ENCODE measurements around the gene RPS6KB2. TPM values are rescaled to one million over a fixed set of nuclear protein-coding genes. Genes with fewer than 3 reads are reported as not detected.
"Not testable (repeated sequence)": the region's sequence is repeated elsewhere in the genome, so short reads cannot be mapped to it uniquely, and the experiment has no call there.

The RPS6KB2 gene
- polyA plus RNA-seq, 6 donors from 2014 or later, result 37.9 to 54.7 (median 50.0) TPM

DNA sequence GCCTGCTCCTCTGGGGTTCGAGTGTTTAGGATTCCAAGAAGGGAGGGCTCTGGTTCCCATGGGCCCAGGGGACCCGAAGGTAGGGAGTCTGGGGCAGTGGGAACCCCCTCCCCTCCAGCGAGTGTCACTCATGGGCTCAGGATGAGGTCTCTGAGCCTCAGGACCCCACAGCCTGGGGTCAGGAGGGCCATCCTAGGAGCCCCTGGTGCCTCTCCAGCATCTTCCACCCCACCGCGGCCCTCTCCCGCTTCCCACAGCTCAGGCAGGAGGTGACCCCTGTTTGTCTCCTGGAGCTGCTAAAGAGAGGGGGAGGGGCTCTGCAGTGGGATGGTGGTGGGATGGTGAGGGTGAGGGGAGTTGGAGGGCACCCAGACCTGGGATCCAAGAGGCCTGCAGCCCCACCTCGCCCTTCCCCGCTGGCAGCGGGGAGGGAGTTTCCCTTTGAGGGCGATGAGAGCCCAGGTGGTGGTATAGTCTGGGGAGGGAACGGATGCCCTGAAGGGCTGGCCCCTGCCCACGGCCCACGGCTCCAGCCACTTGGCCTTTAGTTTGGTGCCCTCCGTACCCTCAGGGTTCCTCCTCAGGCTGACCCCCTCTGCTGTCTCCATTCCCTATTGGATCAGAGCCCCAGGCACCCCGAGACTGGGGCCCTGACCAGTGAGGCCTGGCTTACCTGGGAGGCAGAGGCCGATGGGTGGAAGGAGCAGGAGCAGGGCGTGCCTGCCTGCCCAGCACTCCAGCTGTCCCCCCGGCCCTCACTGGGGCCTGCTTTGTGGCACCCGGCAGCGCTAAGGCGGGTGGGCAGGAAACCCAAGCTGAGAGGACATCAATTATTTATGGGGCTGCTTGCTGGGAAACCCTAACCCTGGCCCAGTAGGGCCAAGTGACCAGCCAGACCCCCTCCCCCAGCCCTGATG lies 25.8 kb downstream of the RPS6KB2 start:
- Mint-ChIP-seq H3K4me1 (peaks cover 30 to 59% (median 54%) of the 10 kb centered on the region in 3 donors), H3K27me3 (no peaks in the 10 kb centered on the region), H3K4me3 (no peak overlapping the region), H3K27ac (peak overlapping the region in 1 of 6 donors; percentile 84), H3K9me3 (no peaks in the 10 kb centered on the region), H3K36me3 (no peaks in the 10 kb centered on the region)
- DNase-seq, result no peak
- no peak for ATAC-seq (ENCODE audit: low read depth in 2 of 2)

GRCh38 chr11:67455054-67455453 lies 26.8 kb downstream of the RPS6KB2 start, which contains the start of gene CABP4:
TSS of gene CABP4 (plus strand) at chr11:67455354. CDS start at chr11:67455424, 70 bp downstream.
- Mint-ChIP-seq H3K27me3 (no peaks in the 10 kb centered on the region), H3K36me3 (peaks cover 0 to 2% of the 10 kb centered on the region in 2 donors), H3K9me3 (no peaks in the 10 kb centered on the region), H3K4me3 (peak within 1 kb of the TSS in 1 of 8 donors; percentile 57), H3K27ac (peak within 1 kb of the TSS in 3 of 6 donors; percentile 39 to 84 (median 76)), H3K4me1 (peaks cover 32 to 59% (median 54%) of the 10 kb centered on the region in 3 donors)
- DNase-seq, result no peak
- ATAC-seq (ENCODE audit: low read depth in 2 of 2), result no peak

GRCh38 chr11:67456068-67456705 lies 27.9 kb downstream of the RPS6KB2 start:
- no peak for DNase-seq
- no peak overlapping the region for H3K4me3 Mint-ChIP-seq
- H3K9me3 Mint-ChIP-seq, result no peaks in the 10 kb centered on the region
- peak overlapping the region in 1 of 6 donors; percentile 89 for H3K27ac Mint-ChIP-seq
- peaks cover 0 to 7% of the 10 kb centered on the region in 2 donors for H3K36me3 Mint-ChIP-seq
- ATAC-seq (ENCODE audit: low read depth in 2 of 2), result no peak
- peaks cover 40 to 61% (median 58%) of the 10 kb centered on the region in 3 donors for H3K4me1 Mint-ChIP-seq
- no peaks in the 10 kb centered on the region for H3K27me3 Mint-ChIP-seq

GRCh38 chr11:67457453-67457852 lies 29.2 kb downstream of the RPS6KB2 start:
- peak overlapping the region; percentile 54 to 93 (median 87) for H3K27ac Mint-ChIP-seq
- no peaks in the 10 kb centered on the region for H3K9me3 Mint-ChIP-seq
- H3K36me3 Mint-ChIP-seq, result peaks cover 0 to 7% of the 10 kb centered on the region in 2 donors
- no peaks in the 10 kb centered on the region for H3K27me3 Mint-ChIP-seq
- ATAC-seq (ENCODE audit: low read depth in 2 of 2) (no peak), DNase-seq (no peak)
- peaks cover 37 to 55% (median 53%) of the 10 kb centered on the region in 3 donors for H3K4me1 Mint-ChIP-seq
- H3K4me3 Mint-ChIP-seq, result peak overlapping the region in 6 of 8 donors; percentile 48 to 85 (median 60)

- peak overlapping the region in 5 of 6 donors; percentile 10 to 98 (median 83) for H3K27ac Mint-ChIP-seq
- no peaks in the 10 kb centered on the region for H3K27me3 Mint-ChIP-seq
- peaks cover 0 to 7% of the 10 kb centered on the region in 2 donors for H3K36me3 Mint-ChIP-seq
- peak overlapping the region in 3 of 8 donors; percentile 59 to 79 (median 61) for H3K4me3 Mint-ChIP-seq
- peaks cover 37 to 60% (median 59%) of the 10 kb centered on the region in 3 donors for H3K4me1 Mint-ChIP-seq
- no peak for DNase-seq
- no peak for ATAC-seq (ENCODE audit: low read depth in 2 of 2)
- no peaks in the 10 kb centered on the region for H3K9me3 Mint-ChIP-seq
Measured at GRCh38 chr11:67458266-67458665, 30.0 kb downstream of the RPS6KB2 start.

DNA sequence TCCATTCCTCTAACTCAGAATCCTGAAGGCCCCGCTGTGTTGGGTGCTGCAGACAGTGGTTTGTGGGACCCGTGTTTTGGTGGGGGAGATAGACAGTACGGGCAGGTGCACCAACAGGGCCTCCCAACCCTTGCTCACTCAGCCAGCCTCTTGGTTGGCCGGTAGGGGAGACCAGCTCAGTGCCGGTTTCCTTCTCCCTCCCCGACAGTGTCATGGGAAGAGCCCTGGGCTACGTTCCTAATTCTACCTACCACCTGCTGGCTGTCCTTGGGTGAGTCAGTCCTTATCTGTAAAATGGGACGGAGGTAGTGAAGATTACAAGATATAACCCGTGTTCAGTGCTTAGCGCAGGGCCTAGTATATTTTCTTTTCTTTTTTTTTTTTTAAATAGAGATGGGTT lies 34.9 kb downstream of the RPS6KB2 start:
- peaks cover 43 to 74% (median 69%) of the 10 kb centered on the region in 3 donors for H3K4me1 Mint-ChIP-seq
- no peaks in the 10 kb centered on the region for H3K9me3 Mint-ChIP-seq
- H3K4me3 Mint-ChIP-seq, result peak overlapping the region; percentile 35 to 91 (median 65)
- H3K27me3 Mint-ChIP-seq, result no peaks in the 10 kb centered on the region
- peaks cover 0 to 7% of the 10 kb centered on the region in 2 donors for H3K36me3 Mint-ChIP-seq
- ATAC-seq (ENCODE audit: low read depth in 2 of 2), result no peak
- DNase-seq, result no peak
- peak overlapping the region in 5 of 6 donors; percentile 11 to 95 (median 62) for H3K27ac Mint-ChIP-seq

- Mint-ChIP-seq H3K36me3 (peaks cover 0 to 7% of the 10 kb centered on the region in 2 donors), H3K9me3 (no peaks in the 10 kb centered on the region), H3K4me1 (peaks cover 43 to 71% (median 69%) of the 10 kb centered on the region in 3 donors), H3K27ac (peak overlapping the region in 5 of 6 donors; percentile 11 to 95 (median 91)), H3K4me3 (peak overlapping the region; percentile 88 to 95 (median 92)), H3K27me3 (no peaks in the 10 kb centered on the region)
- DNase-seq (no peak), ATAC-seq (ENCODE audit: low read depth in 2 of 2) (no peak)
Measured at GRCh38 chr11:67463680-67464410, 35.6 kb downstream of the RPS6KB2 start.

- peak overlapping the region; percentile 82 to 95 (median 93) for H3K27ac Mint-ChIP-seq
- H3K4me3 Mint-ChIP-seq, result peak overlapping the region; percentile 88 to 95 (median 92)
- peak; percentile 64 to 69 for ATAC-seq (ENCODE audit: low read depth in 2 of 2)
- H3K27me3 Mint-ChIP-seq, result no peaks in the 10 kb centered on the region
- peaks cover 38 to 67% (median 61%) of the 10 kb centered on the region in 3 donors for H3K4me1 Mint-ChIP-seq
- peaks cover 0 to 7% of the 10 kb centered on the region in 2 donors for H3K36me3 Mint-ChIP-seq
- no peaks in the 10 kb centered on the region for H3K9me3 Mint-ChIP-seq
- DNase-seq, result peak; percentile 91
Measured at GRCh38 chr11:67464411-67465188, 36.3 kb downstream of the RPS6KB2 start.

- H3K9me3 Mint-ChIP-seq, result no peaks in the 10 kb centered on the region
Measured at GRCh38 chr11:67465189-67465510, 36.9 kb downstream of the RPS6KB2 start.

DNA sequence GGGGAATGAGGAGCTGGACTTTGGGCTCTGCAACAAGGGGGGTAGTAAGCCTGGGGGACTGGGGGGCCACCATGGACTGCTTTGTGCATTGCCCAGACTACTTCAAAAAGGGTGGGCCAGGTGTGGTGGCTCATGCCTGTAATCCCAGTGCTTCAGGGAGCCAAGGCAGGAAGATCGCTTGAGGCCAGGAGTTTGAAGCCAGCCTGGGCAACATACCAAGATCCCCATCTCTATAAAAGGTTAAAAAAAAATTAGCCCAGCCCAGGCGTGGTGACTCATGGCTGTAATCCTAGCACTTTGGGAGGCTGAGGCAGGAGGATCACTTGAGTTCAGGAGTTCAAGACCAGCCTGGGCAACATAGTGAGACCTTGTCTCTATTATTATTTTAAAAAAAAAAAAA lies 37.2 kb downstream of the RPS6KB2 start:
- Mint-ChIP-seq H3K4me1 (peaks cover 32 to 67% (median 55%) of the 10 kb centered on the region in 3 donors), H3K4me3 (peak overlapping the region; percentile 88 to 95 (median 92)), H3K27ac (peak overlapping the region; percentile 32 to 94 (median 78))
- H3K36me3 Mint-ChIP-seq; ATAC-seq (ENCODE audit: low read depth in 2 of 2); H3K27me3 Mint-ChIP-seq; H3K9me3 Mint-ChIP-seq; DNase-seq: not testable (repeated sequence)

More at GRCh38 chr11:67465189-67465510, 36.9 kb downstream of the RPS6KB2 start:
- peak overlapping the region; percentile 15 to 94 (median 92) for H3K27ac Mint-ChIP-seq
- H3K4me1 Mint-ChIP-seq, result peaks cover 33 to 67% (median 56%) of the 10 kb centered on the region in 3 donors
- DNase-seq (no peak), ATAC-seq (ENCODE audit: low read depth in 2 of 2) (no peak)
- peak overlapping the region; percentile 88 to 95 (median 92) for H3K4me3 Mint-ChIP-seq
- H3K27me3 Mint-ChIP-seq, result no peaks in the 10 kb centered on the region
- H3K36me3 Mint-ChIP-seq, result peaks cover 0 to 5% of the 10 kb centered on the region in 2 donors

DNA sequence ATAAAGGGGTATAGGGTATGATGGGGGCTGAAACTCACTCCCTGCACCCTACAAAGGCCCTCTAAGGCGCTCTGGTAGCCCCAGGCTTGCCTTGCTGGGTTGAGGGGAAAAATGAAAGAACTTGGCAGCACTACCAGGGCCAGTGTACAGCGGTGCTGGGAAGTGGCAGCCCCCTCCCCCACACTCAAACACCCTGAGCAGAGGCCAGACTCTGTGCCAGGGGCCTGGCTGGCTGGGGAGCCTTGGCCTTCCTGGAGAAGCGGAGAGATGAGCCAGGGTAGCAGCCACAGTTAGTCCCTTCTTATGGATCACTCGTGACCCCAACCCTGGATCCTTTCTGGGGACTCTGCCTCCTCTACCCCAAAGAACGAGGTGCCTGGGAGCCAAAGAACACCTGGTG lies 38.1 kb downstream of the RPS6KB2 start:
- Mint-ChIP-seq H3K4me3 (peak overlapping the region in 6 of 8 donors; percentile 51 to 93 (median 76)), H3K4me1 (peaks cover 33 to 62% (median 52%) of the 10 kb centered on the region in 3 donors), H3K36me3 (no peaks in the 10 kb centered on the region), H3K9me3 (no peaks in the 10 kb centered on the region), H3K27me3 (no peaks in the 10 kb centered on the region), H3K27ac (peak overlapping the region in 1 of 6 donors; percentile 89)
- ATAC-seq (ENCODE audit: low read depth in 2 of 2), result no peak
- no peak for DNase-seq
